ENCODE measurements around the gene SYNE1.

GRCh38 chr6:152598421-152598820, 38.7 kb downstream of the SYNE1 start:
- TF ChIP-seq CTCF (IDR thresholded peaks at IDR 0.05) (no peak), POLR2A (IDR thresholded peaks at IDR 0.05) (no peak)
